ENCODE measurements around the gene FAM168A. TPM values are rescaled to one million over a fixed set of nuclear protein-coding genes. Genes with fewer than 3 reads are reported as not detected.
A peak's percentile ranks its signal among the peaks of the same experiment; 100 is the strongest.

The FAM168A gene
- total RNA-seq, 1 donor from 2014 or later: 19.3 TPM

GRCh38 chr11:73528013-73528412 is 69.9 kb downstream of the FAM168A start:
- H3K4me3 ChIP-seq: no peak overlapping the region
- peaks cover 37% of the 10 kb centered on the region for H3K4me1 Mint-ChIP-seq
- peaks cover 8% of the 10 kb centered on the region for H3K9me3 ChIP-seq (ENCODE audit: low read depth)
- peaks cover 4% of the 10 kb centered on the region for H4K20me1 ChIP-seq (ENCODE audit: low read depth)
- H3K27me3 ChIP-seq: no peaks in the 10 kb centered on the region
- H3K79me2 ChIP-seq (ENCODE audit: low read depth): peaks cover 69% of the 10 kb centered on the region
- H3K9me3 Mint-ChIP-seq: peaks cover 11% of the 10 kb centered on the region
- peaks cover 56% of the 10 kb centered on the region for H3K4me1 ChIP-seq
- H3K36me3 ChIP-seq: no peaks in the 10 kb centered on the region
- DNase-seq (ENCODE audit: low spot score): no peak
- no peak for TF ChIP-seq CTCF (IDR thresholded peaks at IDR 0.05)
- no peak for TF ChIP-seq EZH2phosphoT487 (IDR thresholded peaks at IDR 0.05)
- TF ChIP-seq EZH2 (IDR thresholded peaks at IDR 0.05): no peak
- H3F3A ChIP-seq (ENCODE audit: low read depth): peaks cover 15% of the 10 kb centered on the region
- no peak overlapping the region for H3K9ac ChIP-seq
- H3K4me2 ChIP-seq: no peak overlapping the region
- H3K27ac Mint-ChIP-seq: no peak overlapping the region
- H3K27ac ChIP-seq: peak overlapping the region; percentile 31
- H3K4me3 Mint-ChIP-seq: no peak overlapping the region
- H2AFZ ChIP-seq (replicated peaks): no peak overlapping the region
- peaks cover 2% of the 10 kb centered on the region for H3K27me3 Mint-ChIP-seq (ENCODE audit: insufficient read depth, low read depth)
- H3K36me3 Mint-ChIP-seq: peaks cover 7% of the 10 kb centered on the region

- no peak for TF ChIP-seq EZH2 (IDR thresholded peaks at IDR 0.05)
- no peak for TF ChIP-seq EZH2phosphoT487 (IDR thresholded peaks at IDR 0.05)
- TF ChIP-seq CTCF (IDR thresholded peaks at IDR 0.05): no peak
- H3K4me2 ChIP-seq: peak overlapping the region; percentile 2
- no peak overlapping the region for H2AFZ ChIP-seq (replicated peaks)
- peaks cover 15% of the 10 kb centered on the region for H3K9me3 Mint-ChIP-seq
- peaks cover 71% of the 10 kb centered on the region for H3K79me2 ChIP-seq (ENCODE audit: low read depth)
- H3K4me1 Mint-ChIP-seq: peaks cover 24% of the 10 kb centered on the region
- H3K36me3 ChIP-seq: no peaks in the 10 kb centered on the region
- H3K27me3 Mint-ChIP-seq (ENCODE audit: insufficient read depth, low read depth): peaks cover 2% of the 10 kb centered on the region
- H3F3A ChIP-seq (ENCODE audit: low read depth): peaks cover 20% of the 10 kb centered on the region
- peaks cover 11% of the 10 kb centered on the region for H3K36me3 Mint-ChIP-seq
- peaks cover 8% of the 10 kb centered on the region for H3K9me3 ChIP-seq (ENCODE audit: low read depth)
- peaks cover 4% of the 10 kb centered on the region for H4K20me1 ChIP-seq (ENCODE audit: low read depth)
- H3K27ac Mint-ChIP-seq: no peak overlapping the region
- no peaks in the 10 kb centered on the region for H3K27me3 ChIP-seq
- DNase-seq (ENCODE audit: low spot score): no peak
- H3K27ac ChIP-seq: no peak overlapping the region
- no peak overlapping the region for H3K4me3 Mint-ChIP-seq
- H3K4me3 ChIP-seq: no peak overlapping the region
- no peak overlapping the region for H3K9ac ChIP-seq
- peaks cover 50% of the 10 kb centered on the region for H3K4me1 ChIP-seq
These were observed 72.3 kb downstream of the FAM168A start for GRCh38 chr11:73525611-73526010.

GRCh38 chr11:73524774-73525173 is 73.1 kb downstream of the FAM168A start:
- Histone ChIP-seq H3K4me3 (no peak overlapping the region), H3K79me2 (ENCODE audit: low read depth) (peaks cover 67% of the 10 kb centered on the region), H3F3A (ENCODE audit: low read depth) (peaks cover 16% of the 10 kb centered on the region), H2AFZ (replicated peaks) (no peak overlapping the region), H3K27me3 (no peaks in the 10 kb centered on the region), H4K20me1 (ENCODE audit: low read depth) (peaks cover 4% of the 10 kb centered on the region), H3K9me3 (ENCODE audit: low read depth) (peaks cover 8% of the 10 kb centered on the region), H3K4me2 (no peak overlapping the region), H3K27ac (peak overlapping the region; percentile 48), H3K4me1 (peaks cover 45% of the 10 kb centered on the region), H3K36me3 (no peaks in the 10 kb centered on the region), H3K9ac (no peak overlapping the region)
- Mint-ChIP-seq H3K36me3 (peaks cover 11% of the 10 kb centered on the region), H3K27me3 (ENCODE audit: insufficient read depth, low read depth) (peaks cover 2% of the 10 kb centered on the region), H3K4me3 (no peak overlapping the region), H3K4me1 (peaks cover 24% of the 10 kb centered on the region), H3K9me3 (peaks cover 15% of the 10 kb centered on the region), H3K27ac (no peak overlapping the region)
- DNase-seq (ENCODE audit: low spot score): no peak
- TF ChIP-seq EZH2phosphoT487 (IDR thresholded peaks at IDR 0.05): no peak
- no peak for TF ChIP-seq EZH2 (IDR thresholded peaks at IDR 0.05)
- TF ChIP-seq CTCF (IDR thresholded peaks at IDR 0.05): no peak
